SK-N-SH (cell line): ENCODE measurements around the gene TSEN15. TPM values are rescaled to one million over a fixed set of nuclear protein-coding genes. Genes with fewer than 3 reads are reported as not detected.

ENCODE experiments used
- CTCF ChIA-PET: fragments of 300-600, 350-600 bp; formaldehyde crosslinking; extraction: SDS; loops from one replicate; lab custom pipeline; 2021; lab: Yijun Ruan, JAX
- POLR2A ChIA-PET: fragments of 350-600 bp; sonication (Branson Sonifier 250); formaldehyde crosslinking; extraction: SDS; loops from one replicate; lab custom pipeline; 2020; ENCODE audit warnings: antibody characterized with exemption, inconsistent platforms; lab: Yijun Ruan, JAX
- DNase-seq: peaks from one replicate; pipeline ENCODE4 v3.0.0; 2012
- H2AFZ ChIP-seq: fragments of 200-600 bp; sonication (generic); 2 replicates; pipeline ENCODE4 v1.8.1; 2016; ENCODE audit warnings: antibody characterized with exemption, mild to moderate bottlenecking, low read depth
- H3F3A ChIP-seq: fragments of 200-600 bp; sonication (generic); replicated peaks from 2 replicates; pipeline ENCODE3; 2016; ENCODE audit warnings: antibody characterized with exemption, mild to moderate bottlenecking; ENCODE audit not compliant: insufficient read depth
- H3K27ac ChIP-seq, 2 experiments: fragments of 200-500 bp in 1 of 2; fragments of 200-600 bp in 1 of 2; sonication (Bioruptor generic) in 1 of 2; sonication (generic), shearing (Covaris generic) in 1 of 2; 2 replicates each; pipeline versions ENCODE4 v1.5.1 to v1.6.1; 2014 to 2016; ENCODE audit warnings: low read depth in 2 of 2, inconsistent platforms in 1 of 2, low read length in 1 of 2, mild to moderate bottlenecking in 1 of 2, mixed read lengths in 1 of 2
- H3K27me3 ChIP-seq: fragments of 200-600 bp; sonication (generic), shearing (Covaris generic); 2 replicates; pipeline ENCODE4 v1.6.1; 2016; ENCODE audit warnings: mixed run types; ENCODE audit not compliant: insufficient read depth
- H3K36me3 ChIP-seq, 2 experiments: fragments of 200-500 bp in 1 of 2; fragments of 200-600 bp in 1 of 2; sonication (Bioruptor generic) in 1 of 2; sonication (generic) in 1 of 2; replicated peaks in 1 of 2; 2 replicates each; pipeline versions ENCODE3 to v1.5.1; 2014 to 2016; ENCODE audit warnings: low read length in 1 of 2, mild to moderate bottlenecking in 1 of 2; ENCODE audit not compliant: insufficient read depth in 2 of 2, control insufficient read depth in 1 of 2
- H3K4me1 ChIP-seq, 2 experiments: fragments of 200-500 bp in 1 of 2; fragments of 200-600 bp in 1 of 2; sonication (Bioruptor generic) in 1 of 2; sonication (generic), shearing (Covaris generic) in 1 of 2; 2 replicates each; pipeline versions ENCODE4 v1.5.1 to v1.6.1; 2014 to 2016; ENCODE audit warnings: low read depth in 1 of 2, low read length in 1 of 2, mixed run types in 1 of 2; ENCODE audit not compliant: insufficient read depth in 2 of 2, control insufficient read depth in 1 of 2
- H3K4me2 ChIP-seq: fragments of 200-600 bp; sonication (generic), shearing (Covaris generic); 2 replicates; pipeline ENCODE4 v1.6.1; 2017; ENCODE audit warnings: mixed run types
- H3K4me3 ChIP-seq, 2 experiments: fragments of 200-500 bp in 1 of 2; fragments of 200-600 bp in 1 of 2; sonication (Bioruptor generic) in 1 of 2; sonication (generic), shearing (Covaris generic) in 1 of 2; 2 replicates each; pipeline versions ENCODE4 v1.5.1 to v1.8.1; 2014 to 2016; ENCODE audit warnings: low read depth in 2 of 2, inconsistent platforms in 1 of 2, low read length in 1 of 2, mild to moderate bottlenecking in 1 of 2, mixed read lengths in 1 of 2, moderate library complexity in 1 of 2
- H3K79me2 ChIP-seq: fragments of 200-600 bp; sonication (generic); 2 replicates; pipeline ENCODE4 v1.8.1; 2017; ENCODE audit warnings: mild to moderate bottlenecking; ENCODE audit not compliant: insufficient read depth
- H3K9ac ChIP-seq: fragments of 200-600 bp; sonication (generic); 2 replicates; pipeline ENCODE4 v1.6.1; 2017; ENCODE audit warnings: mixed run types
- H3K9me2 ChIP-seq: fragments of 200-600 bp; sonication (generic); 2 replicates; pipeline ENCODE4 v1.6.1; 2017; ENCODE audit warnings: mixed run types
- H3K9me3 ChIP-seq: fragments of 200-600 bp; sonication (generic); 2 replicates; pipeline ENCODE4 v1.6.1; 2017; ENCODE audit warnings: mixed run types, mild to moderate bottlenecking, moderate library complexity
- H4K20me1 ChIP-seq: fragments of 200-600 bp; sonication (generic); 2 replicates; pipeline ENCODE4 v1.6.1; 2017; ENCODE audit warnings: mild to moderate bottlenecking, mixed run types; ENCODE audit not compliant: insufficient read depth
- ELF1 ChIP-seq: IDR thresholded peaks from 2 replicates; pipeline ENCODE4 v1.4.0; 2012
- EP300 ChIP-seq, 2 experiments: IDR thresholded peaks; 2 replicates each; pipeline versions ENCODE4 v1.4.0 to v1.6.1; 2012; ENCODE audit warnings: borderline replicate concordance in 1 of 2, low read depth in 1 of 2, low read length in 1 of 2
- EZH2phosphoT487 ChIP-seq: fragments of 200-600 bp; sonication (generic); IDR thresholded peaks from 2 replicates; pipeline ENCODE4 v1.6.1; 2017; ENCODE audit warnings: low read depth, mixed run types, mild to moderate bottlenecking, antibody characterized with exemption, moderate library complexity, borderline replicate concordance
- FOSL2 ChIP-seq: IDR thresholded peaks from 2 replicates; pipeline ENCODE4 v1.4.0; 2012; ENCODE audit warnings: low read depth, mild to moderate bottlenecking, moderate library complexity, borderline replicate concordance
- FOXM1 ChIP-seq: IDR thresholded peaks from 2 replicates; pipeline ENCODE4 v1.4.0; 2012; ENCODE audit warnings: low read depth, mild to moderate bottlenecking
- JUND ChIP-seq: IDR thresholded peaks from 2 replicates; pipeline ENCODE4 v1.4.0; 2012
- NFIC ChIP-seq: IDR thresholded peaks from 2 replicates; pipeline ENCODE4 v1.4.0; 2012; ENCODE audit warnings: borderline replicate concordance
- PBX3 ChIP-seq: IDR thresholded peaks from 2 replicates; pipeline ENCODE4; 2012
- POLR2AphosphoS5 ChIP-seq: IDR thresholded peaks from 2 replicates; pipeline ENCODE4 v1.6.1; 2012; ENCODE audit warnings: low read depth, low read length
- RCOR1 ChIP-seq: fragments of 150-350 bp; IDR thresholded peaks from 2 replicates; pipeline ENCODE4 v1.6.1; 2017; ENCODE audit warnings: antibody characterized with exemption, low read length
- RFX5 ChIP-seq: IDR thresholded peaks from 2 replicates; pipeline ENCODE4 v1.6.1; 2012; ENCODE audit warnings: mild to moderate bottlenecking, improper control_type of control experiment, low read length
- SIN3A ChIP-seq: IDR thresholded peaks from 2 replicates; pipeline ENCODE4 v1.6.1; 2012; ENCODE audit warnings: low read depth, mild to moderate bottlenecking, low read length, moderate library complexity, borderline replicate concordance
- TCF12 ChIP-seq: IDR thresholded peaks from 2 replicates; pipeline ENCODE4 v1.4.0; 2012
- TEAD4 ChIP-seq: IDR thresholded peaks from 2 replicates; pipeline ENCODE4 v1.4.0; 2012; ENCODE audit warnings: mild to moderate bottlenecking, borderline replicate concordance; ENCODE audit not compliant: insufficient read depth
- YY1 ChIP-seq: IDR thresholded peaks from 2 replicates; pipeline ENCODE4 v1.4.0; 2012; ENCODE audit warnings: low read depth, mild to moderate bottlenecking
- ZBTB33 ChIP-seq: IDR thresholded peaks from 2 replicates; pipeline ENCODE4 v1.4.0; 2012; ENCODE audit warnings: low read depth, borderline replicate concordance
- WGBS: methylation state at CpG from one replicate; pipeline ENCODE4 v1.1.6; 2017; ENCODE audit warnings: low lambda C conversion rate; 5-methylcytosine and 5-hydroxymethylcytosine counted together
- polyA plus RNA-seq, 3 experiments: library from polyadenylated mRNA; depleted of rRNA; stranded (reverse); fragments of >200 nt; gene quantifications; 2 replicates each; pipeline ENCODE4 v1.2.3, GENCODE V29; 2012

The TSEN15 gene
- polyA plus RNA-seq, 1 of the 3 experiments (the other 2 are of a cell fraction), result 29.0 TPM

GRCh38 chr1:184048561-184049240 is 2.8 kb upstream of the TSEN15 start (continued):
- TF ChIP-seq JUND (no peak), FOSL2 (no peak), YY1 (no peak), POLR2AphosphoS5 (no peak), ELF1 (no peak), RFX5 (no peak), TEAD4 (no peak), FOXM1 (no peak), ZBTB33 (no peak)
- TF ChIP-seq, all 33 proteins: peak for 0

- Histone ChIP-seq H3K4me3 (no peak overlapping the region), H3F3A (peaks cover 6% of the 10 kb centered on the region), H3K4me2 (no peak overlapping the region), H3K27me3 (no peaks in the 10 kb centered on the region), H3K4me1 (peaks cover 18 to 20% of the 10 kb centered on the region in 2 experiments; a peak in 3 of 4 replicates), H3K27ac (no peak overlapping the region; a peak in 1 of 4 replicates), H3K36me3 (peaks cover 0 to 3% of the 10 kb centered on the region in 2 experiments), H3K9me3 (no peaks in the 10 kb centered on the region), H2AFZ (no peak overlapping the region), H3K9ac (no peak overlapping the region), H3K79me2 (peaks cover 26% of the 10 kb centered on the region), H4K20me1 (no peaks in the 10 kb centered on the region), H3K9me2 (no peaks in the 10 kb centered on the region)
- POLR2A ChIA-PET, result no interaction called here
- no peak for DNase-seq
- CTCF ChIA-PET, result no interaction called here
- WGBS, result 82% methylated on average over 2 of the region's 2 CpGs
- TF ChIP-seq EZH2phosphoT487 (no peak), SIN3A (no peak), RCOR1 (no peak)
These were observed 2.2 kb upstream of the TSEN15 start for GRCh38 chr1:184049291-184049690.

- Histone ChIP-seq H3K79me2 (peaks cover 33% of the 10 kb centered on the region), H4K20me1 (no peaks in the 10 kb centered on the region), H3K36me3 (peaks cover 6 to 10% of the 10 kb centered on the region in 2 experiments), H3K9ac (no peak overlapping the region), H3K9me2 (no peaks in the 10 kb centered on the region), H3K9me3 (no peaks in the 10 kb centered on the region), H3K4me2 (no peak overlapping the region), H3K4me3 (no peak overlapping the region), H2AFZ (peak overlapping the region; percentile 99), H3K27ac (peak overlapping the region; percentile 86 to 97; a peak in 2 of 4 replicates), H3F3A (no peaks in the 10 kb centered on the region), H3K27me3 (no peaks in the 10 kb centered on the region), H3K4me1 (peaks cover 18 to 20% of the 10 kb centered on the region in 2 experiments; a peak in 3 of 4 replicates)
- DNase-seq, result no peak
- CTCF ChIA-PET, result interaction anchor here (1.5 kb wide), 1 partner anchor 394 kb away, joined by 5 read pairs; no protein-coding TSS in a partner anchor
- TF ChIP-seq POLR2AphosphoS5 (0 out of 2 replicates have a peak, but pooled peaks have one; percentile 16), EP300 (IDR thresholded peaks at IDR 0.05; ENCODE audit: borderline replicate concordance in 1 of 2, low read depth in 1 of 2, low read length in 1 of 2) (peak; percentile 28 to 32; a peak in 1 of 4 replicates), PBX3 (peak; percentile 66; the same call in 1 of the 2 replicates), NFIC (no peak), TCF12 (peak; percentile 80), JUND (0 out of 2 replicates have a peak, but pooled peaks have one; percentile 12)
- 58% methylated on average over 2 of the region's 2 CpGs for WGBS
- POLR2A ChIA-PET, result no interaction called here
These were observed 1.6 kb upstream of the TSEN15 start for GRCh38 chr1:184049836-184050468.
